ENCODE results near the gene ERVV-1.
"Not testable (repeated sequence)": the region's sequence is repeated elsewhere in the genome, so short reads cannot be mapped to it uniquely, and the experiment has no call there.

The ERVV-1 gene

GRCh38 chr19:53013621-53014020, at the start of gene ERVV-1:
TSS of gene ERVV-1 (plus strand) at chr19:53013921. CDS start at chr19:53014091, 170 bp downstream.
- DNase-seq (ENCODE audit: low read depth in 3 of 3), result no peak

- DNase-seq (ENCODE audit: low read depth in 3 of 3), result no peak
These were observed 45.9 kb upstream of the ERVV-1 start for GRCh38 chr19:52967772-52968171.

- DNase-seq (ENCODE audit: low read depth in 3 of 3), result no peak
These were observed 32.4 kb upstream of the ERVV-1 start for GRCh38 chr19:52981329-52981728.

GRCh38 chr19:52983167-52983566, 30.6 kb upstream of the ERVV-1 start:
- not testable (repeated sequence) for DNase-seq (ENCODE audit: low read depth in 3 of 3)

- no peak for DNase-seq (ENCODE audit: low read depth in 3 of 3)
These were observed 26.5 kb upstream of the ERVV-1 start for GRCh38 chr19:52987221-52987620.

GRCh38 chr19:52988506-52988905, 25.2 kb upstream of the ERVV-1 start:
- DNase-seq (ENCODE audit: low read depth in 3 of 3), result no peak

- DNase-seq (ENCODE audit: low read depth in 3 of 3), result no peak
These were observed 22.8 kb upstream of the ERVV-1 start for GRCh38 chr19:52990759-52991418.

GRCh38 chr19:52991484-52991883, 22.2 kb upstream of the ERVV-1 start:
- no peak for DNase-seq (ENCODE audit: low read depth in 3 of 3)

GRCh38 chr19:52992109-52993004, 21.4 kb upstream of the ERVV-1 start:
- DNase-seq (ENCODE audit: low read depth in 3 of 3), result no peak

GRCh38 chr19:52993342-52994178, 20.2 kb upstream of the ERVV-1 start:
- peak; percentile 40 to 78 (median 49) for DNase-seq (ENCODE audit: low read depth in 3 of 3)

- no peak for DNase-seq (ENCODE audit: low read depth in 3 of 3)
These were observed 18.0 kb upstream of the ERVV-1 start for GRCh38 chr19:52995711-52996110.

- no peak for DNase-seq (ENCODE audit: low read depth in 3 of 3)
These were observed 15.7 kb upstream of the ERVV-1 start for GRCh38 chr19:52997975-52998374.

GRCh38 chr19:53002479-53002878, 11.2 kb upstream of the ERVV-1 start:
- DNase-seq (ENCODE audit: low read depth in 3 of 3), result no peak

GRCh38 chr19:53004242-53004641, 9.5 kb upstream of the ERVV-1 start:
- no peak for DNase-seq (ENCODE audit: low read depth in 3 of 3)

- DNase-seq (ENCODE audit: low read depth in 3 of 3), result no peak
These were observed 6.5 kb upstream of the ERVV-1 start for GRCh38 chr19:53007200-53007599.

- DNase-seq (ENCODE audit: low read depth in 3 of 3), result no peak
These were observed 6.1 kb upstream of the ERVV-1 start for GRCh38 chr19:53007606-53008005.

GRCh38 chr19:53008061-53008778, 5.5 kb upstream of the ERVV-1 start:
- no peak for DNase-seq (ENCODE audit: low read depth in 3 of 3)

GRCh38 chr19:53010494-53010893, 3.2 kb upstream of the ERVV-1 start:
- no peak for DNase-seq (ENCODE audit: low read depth in 3 of 3)

GRCh38 chr19:53012006-53012405, 1.7 kb upstream of the ERVV-1 start:
- no peak for DNase-seq (ENCODE audit: low read depth in 3 of 3)

- no peak for DNase-seq (ENCODE audit: low read depth in 3 of 3)
These were observed 1.4 kb downstream of the ERVV-1 start for GRCh38 chr19:53015159-53015558.

- no peak for DNase-seq (ENCODE audit: low read depth in 3 of 3)
These were observed 2.0 kb downstream of the ERVV-1 start for GRCh38 chr19:53015730-53016129.
